Transverse colon (tissue), 4 donors: ENCODE data around the gene TCF25. TPM values are rescaled to one million over a fixed set of nuclear protein-coding genes. Genes with fewer than 3 reads are reported as not detected.
"Not testable (repeated sequence)": the region's sequence is repeated elsewhere in the genome, so short reads cannot be mapped to it uniquely, and the experiment has no call there.

Experiments used
- DNase-seq: peaks from one replicate; pipeline ENCODE4 v3.0.0-alpha.2; 2019
- H3K27ac ChIP-seq, 4 donors: fragments of 200-600 bp; sonication (generic); 2 replicates each; pipeline ENCODE4 v1.5.1; 2016 to 2018; ENCODE audit warnings: inconsistent platforms in 4 of 4
- H3K27me3 ChIP-seq: fragments of 200-600 bp; sonication (generic); 2 replicates; pipeline ENCODE4 v1.5.1; 2017; ENCODE audit warnings: inconsistent platforms
- H3K36me3 ChIP-seq, 4 donors: fragments of 200-600 bp; sonication (generic); 2 replicates each; pipeline ENCODE4 v1.5.1; 2017 to 2019; ENCODE audit warnings: inconsistent platforms in 4 of 4
- H3K4me1 ChIP-seq, 4 donors: fragments of 200-600 bp; sonication (generic); 2 replicates each; pipeline ENCODE4 v1.5.1; 2017 to 2020; ENCODE audit warnings: inconsistent platforms in 4 of 4
- H3K4me3 ChIP-seq, 4 donors: fragments of 200-600 bp; sonication (generic); 1 replicate in 1 of 4; 2 replicates in 3 of 4; pipeline versions ENCODE4 v1.5.1 to v1.6.1; 2017 to 2019; ENCODE audit warnings: inconsistent platforms in 4 of 4
- H3K9me3 ChIP-seq, 2 donors: fragments of 200-600 bp; sonication (generic); 2 replicates each; pipeline ENCODE4 v1.5.1; 2017 to 2019; ENCODE audit warnings: inconsistent platforms in 2 of 2
- EP300 ChIP-seq: sonication (generic); formaldehyde crosslinking; IDR thresholded peaks from one replicate; pipeline ENCODE4 v1.6.1; 2017; ENCODE audit warnings: antibody characterized with exemption, low read depth
- POLR2A ChIP-seq: fragments of 450-650 bp; IDR thresholded peaks from one replicate; pipeline ENCODE4 v1.6.1; 2016; ENCODE audit warnings: antibody characterized with exemption, mild to moderate bottlenecking, moderate library complexity
- POLR2AphosphoS5 ChIP-seq, 3 donors: sonication (generic); formaldehyde crosslinking; IDR thresholded peaks; one replicate each; pipeline ENCODE4 v1.6.1; 2016; ENCODE audit warnings: antibody characterized with exemption in 3 of 3
- WGBS, 2 donors: methylation state at CpG; one replicate each; pipeline ENCODE4 v1.1.5; 2018; ENCODE audit warnings: low coverage in 1 of 2; 5-methylcytosine and 5-hydroxymethylcytosine counted together
- in situ Hi-C, 4 donors: fragments of 200-750 bp; cut with MboI; loops; one replicate each; pipeline versions ENCODE4 v1.15.0 to v1.15.1; 2017; ENCODE audit warnings: low sequenced_read_pairs in 3 of 4, low pct_ligation_motif_present in 1 of 4, low pct_unique_long_range_greater_than_20kb in 1 of 4
- intact Hi-C: fragments of 100-400 bp; cut with DNase I; formaldehyde crosslinking; loops from one replicate; pipeline ENCODE4 v1.15.1; 2023; ENCODE audit warnings: low total_unique reads
- total RNA-seq, 4 donors: library from RNA; depleted of rRNA; stranded (reverse); fragments of >200 nt; gene quantifications; one replicate each; pipeline ENCODE4 v1.1.0, GENCODE V29; 2016
- TF ChIP-seq, protein P1 (sequence below), 5 experiments: fragments of 200-600 bp in 3 of 5; fragments of 450-650 bp in 2 of 5; sonication (generic) in 3 of 5; IDR thresholded peaks; 1 replicate in 2 of 5; 2 replicates in 3 of 5; pipeline ENCODE4 v1.5.1; 2016 to 2017; ENCODE audit warnings: antibody characterized with exemption in 5 of 5, inconsistent platforms in 3 of 5, mild to moderate bottlenecking in 2 of 5, moderate library complexity in 1 of 5

Gene TCF25
- total RNA-seq, 4 donors from 2014 or later, result 202 to 648 (median 354) TPM

DNA sequence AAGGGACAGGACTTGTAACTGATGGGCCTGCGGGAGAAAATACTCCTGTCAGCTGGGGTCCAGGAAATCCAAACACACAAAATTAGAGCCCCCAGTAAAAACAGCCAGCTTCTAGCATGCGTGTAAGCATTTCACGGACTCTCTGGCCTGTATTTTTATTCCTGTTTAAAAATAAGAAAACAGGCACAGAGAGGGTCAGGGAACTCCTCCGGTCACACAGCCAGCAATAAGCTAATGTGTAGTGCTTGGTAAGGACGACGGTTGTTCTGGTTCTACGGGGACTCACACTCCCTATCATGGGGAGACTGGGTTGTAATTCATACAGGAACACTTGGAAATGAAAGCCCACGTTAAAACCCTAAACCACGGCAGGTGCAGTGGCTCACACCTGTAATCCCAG lies 1.5 kb upstream of the TCF25 start:
- no peak for DNase-seq
- intact Hi-C loops (loop anchor here (5.0 kb wide), 1 partner anchor 170 kb away; the partner anchor contains the start of gene SPATA2L), in situ Hi-C loops (no loop called here)
- Histone ChIP-seq H3K36me3 (peaks cover 0 to 18% (median 4%) of the 10 kb centered on the region in 4 donors), H3K27ac (peak overlapping the region in 1 of 4 donors; percentile 97), H3K9me3 (peaks cover 5 to 7% of the 10 kb centered on the region in 2 donors), H3K4me3 (no peak overlapping the region), H3K4me1 (peaks cover 10 to 27% (median 23%) of the 10 kb centered on the region in 4 donors), H3K27me3 (no peaks in the 10 kb centered on the region)
- WGBS, 2 donors, result 75 to 93% methylated on average over 6 to 9 of the region's 9 CpGs
- no peak for TF ChIP-seq POLR2A
- no peak for TF ChIP-seq POLR2AphosphoS5 (IDR thresholded peaks at IDR 0.05)
- TF ChIP-seq, protein P1, sequence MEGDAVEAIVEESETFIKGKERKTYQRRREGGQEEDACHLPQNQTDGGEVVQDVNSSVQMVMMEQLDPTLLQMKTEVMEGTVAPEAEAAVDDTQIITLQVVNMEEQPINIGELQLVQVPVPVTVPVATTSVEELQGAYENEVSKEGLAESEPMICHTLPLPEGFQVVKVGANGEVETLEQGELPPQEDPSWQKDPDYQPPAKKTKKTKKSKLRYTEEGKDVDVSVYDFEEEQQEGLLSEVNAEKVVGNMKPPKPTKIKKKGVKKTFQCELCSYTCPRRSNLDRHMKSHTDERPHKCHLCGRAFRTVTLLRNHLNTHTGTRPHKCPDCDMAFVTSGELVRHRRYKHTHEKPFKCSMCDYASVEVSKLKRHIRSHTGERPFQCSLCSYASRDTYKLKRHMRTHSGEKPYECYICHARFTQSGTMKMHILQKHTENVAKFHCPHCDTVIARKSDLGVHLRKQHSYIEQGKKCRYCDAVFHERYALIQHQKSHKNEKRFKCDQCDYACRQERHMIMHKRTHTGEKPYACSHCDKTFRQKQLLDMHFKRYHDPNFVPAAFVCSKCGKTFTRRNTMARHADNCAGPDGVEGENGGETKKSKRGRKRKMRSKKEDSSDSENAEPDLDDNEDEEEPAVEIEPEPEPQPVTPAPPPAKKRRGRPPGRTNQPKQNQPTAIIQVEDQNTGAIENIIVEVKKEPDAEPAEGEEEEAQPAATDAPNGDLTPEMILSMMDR (IDR thresholded peaks at IDR 0.05), result no peak
- no peak for TF ChIP-seq EP300

DNA sequence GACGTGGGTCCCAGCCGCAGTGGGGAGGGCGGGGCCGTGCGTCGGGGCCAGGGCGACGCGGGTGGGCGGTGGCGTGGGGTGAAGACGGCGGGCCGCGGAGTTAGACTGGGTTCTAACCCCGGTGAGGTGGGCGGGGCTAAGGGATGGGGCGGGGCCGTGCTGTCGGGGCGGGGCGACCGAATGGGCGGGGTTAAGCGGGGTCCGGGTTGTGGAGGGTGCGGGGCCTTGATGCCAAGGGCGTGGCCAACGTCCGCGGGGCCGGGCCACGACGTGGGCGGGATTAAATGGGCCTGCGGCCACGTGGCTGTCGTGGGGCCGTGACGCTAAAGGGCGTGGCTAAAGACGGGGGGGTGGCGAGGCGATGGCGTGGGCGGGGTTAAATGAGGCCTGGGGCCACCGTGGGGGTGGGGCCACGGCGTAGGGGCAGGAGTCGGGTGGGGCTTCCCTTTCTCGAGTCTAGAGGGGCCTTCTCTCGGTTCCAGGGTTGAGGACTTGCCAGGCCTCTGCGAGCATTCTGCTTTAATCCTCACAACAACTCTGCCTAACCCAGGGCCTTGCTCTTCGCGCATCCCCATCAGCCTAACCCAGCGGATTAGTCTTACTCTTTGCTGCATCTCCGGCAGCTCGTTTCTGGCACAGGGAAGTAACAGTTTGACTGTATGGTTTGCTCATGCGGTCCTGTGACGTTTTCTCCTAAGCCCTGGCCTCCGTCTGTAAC lies 739 bp downstream of the TCF25 start:
- Histone ChIP-seq H3K36me3 (peaks cover 0 to 11% (median 2%) of the 10 kb centered on the region in 4 donors), H3K9me3 (no peaks in the 10 kb centered on the region), H3K4me3 (peak overlapping the region; percentile 69 to 100 (median 74)), H3K27me3 (no peaks in the 10 kb centered on the region), H3K4me1 (peaks cover 10 to 27% (median 23%) of the 10 kb centered on the region in 4 donors), H3K27ac (peak overlapping the region; percentile 97 to 100 (median 99))
- WGBS, 2 donors, result 3 to 8% methylated on average over 6 to 55 of the region's 61 CpGs
- in situ Hi-C loops (no loop called here), intact Hi-C loops (loop anchor here (5.0 kb wide), 1 partner anchor 172 kb away; the partner anchor contains the start of gene SPATA2L)
- peak; percentile 97 for DNase-seq
- TF ChIP-seq POLR2AphosphoS5 (IDR thresholded peaks at IDR 0.05), result peak in 1 of 3 donors; percentile 7
- no peak for TF ChIP-seq EP300

DNA sequence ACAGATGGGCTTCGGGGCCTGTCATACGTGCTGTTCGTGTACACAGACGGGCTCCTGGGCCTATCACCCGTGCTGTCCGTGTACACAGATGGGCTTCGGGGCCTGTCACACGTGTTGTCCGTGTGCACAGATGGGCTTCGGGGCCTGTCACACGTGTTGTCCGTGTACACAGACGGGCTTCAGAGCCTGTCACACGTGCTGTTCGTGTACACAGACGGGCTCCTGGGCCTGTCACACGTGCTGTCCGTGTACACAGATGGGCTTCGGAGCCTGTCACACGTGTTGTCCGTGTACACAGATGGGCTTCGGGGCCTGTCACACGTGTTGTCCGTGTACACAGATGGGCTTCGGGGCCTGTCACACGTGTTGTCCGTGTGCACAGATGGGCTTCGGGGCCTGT lies 5.7 kb downstream of the TCF25 start:
- in situ Hi-C loops, intact Hi-C loops, DNase-seq, H3K27ac ChIP-seq, H3K27me3 ChIP-seq, H3K9me3 ChIP-seq, H3K4me3 ChIP-seq: not testable (repeated sequence)
- Histone ChIP-seq H3K36me3 (peaks cover 0 to 33% (median 14%) of the 10 kb centered on the region in 4 donors), H3K4me1 (peaks cover 3 to 17% (median 14%) of the 10 kb centered on the region in 4 donors)
- 94% methylated on average over 26 of the region's 28 CpGs; no CpG with 5 or more reads in 1 of the 2 donors for whole genome bisulfite sequencing, 2 donors

DNA sequence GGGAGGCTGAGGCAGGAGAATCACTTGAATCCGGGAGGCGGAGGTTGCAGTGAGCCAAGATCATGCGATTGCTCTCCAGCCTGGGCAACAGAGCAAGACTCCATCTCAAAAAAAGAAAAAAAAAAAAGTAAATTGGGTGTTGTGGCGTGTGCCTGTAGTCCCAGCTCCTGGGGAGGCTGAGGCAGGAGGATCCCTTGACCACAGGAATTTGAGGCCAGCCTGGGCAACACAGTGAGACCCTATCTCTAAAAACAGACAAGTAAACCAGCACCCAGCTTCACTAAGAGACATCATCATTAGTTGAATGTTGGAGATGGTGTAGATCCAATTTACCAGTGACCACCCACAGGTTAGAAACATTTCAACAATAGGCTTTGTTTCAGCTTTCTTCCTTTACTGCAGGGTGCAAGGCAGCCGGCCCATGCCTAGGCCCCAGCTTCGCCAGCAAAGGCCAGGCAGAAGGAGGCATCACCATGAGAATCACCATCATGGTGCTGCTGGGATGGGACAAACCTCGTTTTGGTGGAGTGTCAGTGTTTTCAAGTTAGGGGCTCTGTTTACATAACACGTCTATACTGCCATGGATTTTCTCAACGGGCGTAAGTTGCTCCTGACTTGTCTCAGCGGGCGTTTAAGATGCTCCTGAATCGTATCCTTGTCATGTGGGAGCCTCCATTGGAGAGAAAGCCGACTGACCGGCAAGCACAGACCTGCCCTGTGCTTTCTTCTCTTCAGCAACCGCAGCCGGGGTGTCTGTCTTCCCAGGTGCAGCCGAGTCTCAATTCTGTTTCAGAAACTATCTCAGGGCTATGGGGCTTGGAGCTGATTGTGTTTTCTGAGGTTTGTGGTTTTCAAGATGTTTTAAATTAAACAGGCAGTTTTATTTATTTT lies 7.3 kb downstream of the TCF25 start:
- no peak for DNase-seq
- intact Hi-C loops (no loop called here), in situ Hi-C loops (no loop called here)
- 85 to 88% methylated on average over 9 to 18 of the region's 18 CpGs for WGBS, 2 donors
- Histone ChIP-seq H3K36me3 (peaks cover 0 to 41% (median 19%) of the 10 kb centered on the region in 4 donors), H3K4me3 (no peak overlapping the region), H3K9me3 (no peaks in the 10 kb centered on the region), H3K27ac (no peak overlapping the region), H3K4me1 (peaks cover 0 to 7% (median 5%) of the 10 kb centered on the region in 4 donors), H3K27me3 (no peaks in the 10 kb centered on the region)
- TF ChIP-seq EP300, result no peak
- TF ChIP-seq, protein P1 (IDR thresholded peaks at IDR 0.05), result no peak
- no peak for TF ChIP-seq POLR2A
- TF ChIP-seq POLR2AphosphoS5 (IDR thresholded peaks at IDR 0.05), result no peak

DNA sequence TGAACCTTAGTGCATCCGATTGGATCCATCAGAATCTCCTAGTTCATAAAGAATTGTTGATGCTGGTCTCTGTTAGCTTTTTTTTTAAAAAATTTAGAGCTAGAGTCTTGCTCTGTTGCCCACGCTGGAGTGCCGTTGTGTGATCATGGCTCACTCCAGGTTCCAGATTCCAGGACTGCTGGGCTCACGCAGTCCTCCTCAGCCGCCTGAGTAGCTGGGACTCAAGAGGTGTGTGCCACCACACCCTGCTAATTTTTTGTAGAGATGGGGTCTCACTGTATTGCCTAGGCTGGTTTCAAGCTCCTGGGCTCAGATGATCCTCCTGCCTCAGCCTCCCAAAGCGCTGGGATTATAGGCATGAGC lies 8.0 kb downstream of the TCF25 start:
- Histone ChIP-seq H3K27ac (no peak overlapping the region), H3K9me3 (no peaks in the 10 kb centered on the region), H3K27me3 (no peaks in the 10 kb centered on the region), H3K36me3 (peaks cover 0 to 48% (median 22%) of the 10 kb centered on the region in 4 donors), H3K4me3 (no peak overlapping the region), H3K4me1 (peaks cover 0 to 1% (median under 1%) of the 10 kb centered on the region in 4 donors)
- no peak for DNase-seq
- intact Hi-C loops (no loop called here), in situ Hi-C loops (no loop called here)
- TF ChIP-seq POLR2A, result no peak
- TF ChIP-seq EP300, result no peak
- TF ChIP-seq, protein P1 (IDR thresholded peaks at IDR 0.05), result no peak
- TF ChIP-seq POLR2AphosphoS5 (IDR thresholded peaks at IDR 0.05), result no peak
- 91 to 92% methylated on average over 2 to 6 of the region's 6 CpGs for WGBS, 2 donors
